Astrocyte of the cerebellum (primary cell): ENCODE results near the gene ABLIM1.
A peak's percentile ranks its signal among the peaks of the same experiment; 100 is the strongest.

Experiments
- DNase-seq: peaks from one replicate; pipeline ENCODE4 v3.0.0-alpha.2; 2011; ENCODE audit warnings: low read depth
- H3K4me3 ChIP-seq: 2 replicates; pipeline ENCODE4 v1.5.1; 2011; ENCODE audit warnings: mild to moderate bottlenecking, low read depth, low read length, moderate library complexity
- CTCF ChIP-seq: IDR thresholded peaks from 2 replicates; pipeline ENCODE4 v1.5.1; 2012; ENCODE audit warnings: low read length, low read depth, moderate library complexity, mild to moderate bottlenecking; ENCODE audit errors: missing control alignments
- in situ Hi-C: cut with HindIII; loops from 2 replicates; pipeline ENCODE4 v1.10.0; 2017; ENCODE audit warnings: low sequenced_read_pairs

The ABLIM1 gene

GRCh38 chr10:114442091-114442630, 215.9 kb downstream of the ABLIM1 start:
- in situ Hi-C loops, result no loop called here
- H3K4me3 ChIP-seq, result no peak overlapping the region
- DNase-seq, result no peak
- TF ChIP-seq CTCF, result no peak

- no peak for TF ChIP-seq CTCF
- no peak overlapping the region for H3K4me3 ChIP-seq
- in situ Hi-C loops, result no loop called here
- no peak for DNase-seq
Observed at GRCh38 chr10:114441107-114441506, 217.0 kb downstream of the ABLIM1 start.

GRCh38 chr10:114437473-114438292, 220.4 kb downstream of the ABLIM1 start:
- in situ Hi-C loops, result no loop called here
- no peak for DNase-seq
- peak; percentile 59 for TF ChIP-seq CTCF
- no peak overlapping the region for H3K4me3 ChIP-seq

- H3K4me3 ChIP-seq, result no peak overlapping the region
- in situ Hi-C loops, result no loop called here
- TF ChIP-seq CTCF, result no peak
- no peak for DNase-seq
Observed at GRCh38 chr10:114436941-114437340, 221.1 kb downstream of the ABLIM1 start.

GRCh38 chr10:114432566-114433093, 225.4 kb downstream of the ABLIM1 start:
- H3K4me3 ChIP-seq, result no peak overlapping the region
- no peak for DNase-seq
- TF ChIP-seq CTCF, result no peak

GRCh38 chr10:114431414-114432135, 226.5 kb downstream of the ABLIM1 start:
- no peak overlapping the region for H3K4me3 ChIP-seq
- no peak for DNase-seq
- in situ Hi-C loops, result loop anchor here (5.0 kb wide), 2 partner anchors 41 to 54 kb away; no protein-coding TSS in a partner anchor
- no peak for TF ChIP-seq CTCF

More at GRCh38 chr10:114432566-114433093, 225.4 kb downstream of the ABLIM1 start:
- in situ Hi-C loops, result loop anchor here (5.0 kb wide), 2 partner anchors 40 to 55 kb away; no protein-coding TSS in a partner anchor
